Esophagus squamous epithelium (tissue), 5 donors: ENCODE measurements around the gene TEF. TPM values are rescaled to one million over a fixed set of nuclear protein-coding genes. Genes with fewer than 3 reads are reported as not detected.

Source experiments
- DNase-seq: peaks from one replicate; lab custom pipeline; 2025; lab: John Stamatoyannopoulos, UW
- H3K27ac ChIP-seq, 4 donors: fragments of 200-600 bp; sonication (generic); one replicate each; pipeline ENCODE4 v1.5.1; 2016 to 2019; ENCODE audit warnings: mild to moderate bottlenecking in 1 of 4
- H3K27me3 ChIP-seq, 4 donors: fragments of 200-600 bp; sonication (generic); 1 replicate in 3 of 4; 2 replicates in 1 of 4; pipeline versions ENCODE4 v1.5.1 to v1.6.0; 2017 to 2021; ENCODE audit warnings: antibody characterized with exemption in 1 of 4
- H3K36me3 ChIP-seq, 3 donors: fragments of 200-600 bp; sonication (generic); one replicate each; pipeline ENCODE4 v1.5.1; 2016 to 2019
- H3K4me1 ChIP-seq, 3 donors: fragments of 200-600 bp; sonication (generic); one replicate each; pipeline ENCODE4 v1.5.1; 2017 to 2019
- H3K4me3 ChIP-seq, 4 donors: fragments of 200-600 bp; sonication (generic); 1 replicate in 3 of 4; 2 replicates in 1 of 4; pipeline ENCODE4 v1.5.1; 2016 to 2019; ENCODE audit warnings: mild to moderate bottlenecking in 2 of 4, moderate library complexity in 1 of 4
- H3K9me3 ChIP-seq, 3 donors: fragments of 200-600 bp; sonication (generic); one replicate each; pipeline ENCODE4 v1.5.1; 2016 to 2019
- POLR2A ChIP-seq, 4 donors: fragments of 450-650 bp; IDR thresholded peaks; one replicate each; pipeline ENCODE4 v1.6.1; 2017; ENCODE audit warnings: antibody characterized with exemption in 4 of 4, mild to moderate bottlenecking in 4 of 4, moderate library complexity in 3 of 4
- WGBS, 2 donors: methylation state at CpG; one replicate each; pipeline ENCODE4 v1.1.5; 2018; 5-methylcytosine and 5-hydroxymethylcytosine counted together
- intact Hi-C: fragments of 100-400 bp; cut with DNase I; formaldehyde crosslinking; loops from one replicate; pipeline ENCODE4 v1.15.0; 2022
- total RNA-seq, 4 donors: library from RNA; depleted of rRNA; stranded (reverse); fragments of >200 nt; gene quantifications; one replicate each; pipeline ENCODE4 v1.1.0, GENCODE V29; 2016
- TF ChIP-seq, protein P1 (sequence below), 6 experiments: fragments of 450-650 bp in 4 of 6; fragments of 200-600 bp in 2 of 6; sonication (generic) in 2 of 6; IDR thresholded peaks; one replicate each; pipeline ENCODE4 v1.5.1; 2016 to 2019; ENCODE audit warnings: antibody characterized with exemption in 6 of 6, mild to moderate bottlenecking in 4 of 6, moderate library complexity in 4 of 6
- donor health status: DM: yes; HTN: yes; CAD: no.

Gene TEF
- total RNA-seq, 4 donors from 2014 or later = 3.0 to 17.4 (median 9.7) TPM

DNA sequence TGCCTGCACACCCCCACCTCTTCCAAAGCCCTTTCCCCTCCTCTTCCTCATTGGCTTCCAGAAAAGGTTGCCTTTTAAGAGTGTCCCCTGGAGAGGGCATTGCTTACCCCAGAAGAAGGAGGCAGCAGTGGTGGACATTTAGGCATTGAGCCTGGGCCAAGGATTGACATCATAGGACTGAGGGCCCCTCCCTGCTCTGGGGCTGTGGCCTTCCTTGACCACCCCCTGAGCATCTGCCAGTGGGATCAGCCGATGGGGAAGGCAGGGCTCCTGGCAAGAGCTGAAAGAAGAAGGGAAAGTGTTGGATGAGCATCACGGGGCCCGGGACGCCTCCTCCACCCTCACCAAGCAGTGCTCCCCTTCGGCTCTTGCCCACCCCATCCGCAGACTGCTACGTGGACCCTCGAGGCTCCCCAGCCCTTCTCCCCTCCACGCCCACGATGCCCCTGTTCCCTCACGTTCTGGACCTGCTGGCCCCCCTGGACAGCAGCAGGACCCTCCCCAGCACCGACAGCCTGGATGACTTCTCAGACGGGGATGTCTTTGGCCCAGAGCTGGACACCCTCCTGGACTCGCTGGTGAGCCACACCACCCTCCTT is 43.0 kb upstream of the TEF start:
- Histone ChIP-seq H3K4me1 (no peaks in the 10 kb centered on the region), H3K36me3 (peaks cover 21 to 97% (median 30%) of the 10 kb centered on the region in 3 donors), H3K27me3 (no peaks in the 10 kb centered on the region), H3K27ac (peak overlapping the region in 1 of 4 donors; percentile 16), H3K9me3 (no peaks in the 10 kb centered on the region), H3K4me3 (no peak overlapping the region)
- no peak for TF ChIP-seq POLR2A (IDR thresholded peaks at IDR 0.05)
- TF ChIP-seq, protein P1, sequence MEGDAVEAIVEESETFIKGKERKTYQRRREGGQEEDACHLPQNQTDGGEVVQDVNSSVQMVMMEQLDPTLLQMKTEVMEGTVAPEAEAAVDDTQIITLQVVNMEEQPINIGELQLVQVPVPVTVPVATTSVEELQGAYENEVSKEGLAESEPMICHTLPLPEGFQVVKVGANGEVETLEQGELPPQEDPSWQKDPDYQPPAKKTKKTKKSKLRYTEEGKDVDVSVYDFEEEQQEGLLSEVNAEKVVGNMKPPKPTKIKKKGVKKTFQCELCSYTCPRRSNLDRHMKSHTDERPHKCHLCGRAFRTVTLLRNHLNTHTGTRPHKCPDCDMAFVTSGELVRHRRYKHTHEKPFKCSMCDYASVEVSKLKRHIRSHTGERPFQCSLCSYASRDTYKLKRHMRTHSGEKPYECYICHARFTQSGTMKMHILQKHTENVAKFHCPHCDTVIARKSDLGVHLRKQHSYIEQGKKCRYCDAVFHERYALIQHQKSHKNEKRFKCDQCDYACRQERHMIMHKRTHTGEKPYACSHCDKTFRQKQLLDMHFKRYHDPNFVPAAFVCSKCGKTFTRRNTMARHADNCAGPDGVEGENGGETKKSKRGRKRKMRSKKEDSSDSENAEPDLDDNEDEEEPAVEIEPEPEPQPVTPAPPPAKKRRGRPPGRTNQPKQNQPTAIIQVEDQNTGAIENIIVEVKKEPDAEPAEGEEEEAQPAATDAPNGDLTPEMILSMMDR (IDR thresholded peaks at IDR 0.05) = no peak
- WGBS, 2 donors = 87 to 92% methylated on average over 4 to 8 of the region's 14 CpGs
- intact Hi-C loops = no loop called here
- DNase-seq = no peak

GRCh38 chr22:41339823-41340222 is 41.9 kb upstream of the TEF start:
- 88 to 100% methylated on average over 4 to 5 of the region's 18 CpGs for WGBS, 2 donors
- H3K4me1 ChIP-seq = no peaks in the 10 kb centered on the region
- no peak for TF ChIP-seq POLR2A (IDR thresholded peaks at IDR 0.05)
- TF ChIP-seq, protein P1 (IDR thresholded peaks at IDR 0.05) = no peak
- H3K27me3 ChIP-seq = no peaks in the 10 kb centered on the region
- H3K4me3 ChIP-seq = no peak overlapping the region
- no peaks in the 10 kb centered on the region for H3K9me3 ChIP-seq
- intact Hi-C loops = no loop called here
- no peak overlapping the region for H3K27ac ChIP-seq
- peaks cover 29 to 97% (median 30%) of the 10 kb centered on the region in 3 donors for H3K36me3 ChIP-seq
- no peak for DNase-seq

DNA sequence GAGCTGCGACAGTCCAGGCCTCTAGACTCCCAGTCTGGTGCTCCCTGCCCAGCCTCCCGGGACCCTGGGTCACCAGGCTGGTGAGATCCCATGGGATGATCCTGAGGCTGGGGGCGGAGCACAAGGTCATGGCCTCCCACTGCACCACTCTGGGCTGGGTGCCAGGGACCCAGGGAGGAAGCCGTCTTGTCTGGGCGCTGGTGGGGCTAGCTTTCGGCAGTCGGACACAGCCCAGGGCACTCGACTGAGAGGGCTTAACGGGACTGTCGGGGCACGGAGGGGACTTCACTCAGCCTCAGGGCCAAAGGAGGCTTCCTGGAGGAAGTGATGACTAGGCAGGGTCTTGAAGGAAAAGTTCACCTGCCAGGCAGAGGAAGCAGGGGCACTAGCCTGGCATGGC is 41.4 kb upstream of the TEF start:
- no peak for DNase-seq
- H3K9me3 ChIP-seq = no peaks in the 10 kb centered on the region
- H3K4me1 ChIP-seq = no peaks in the 10 kb centered on the region
- intact Hi-C loops = no loop called here
- H3K27ac ChIP-seq = no peak overlapping the region
- H3K27me3 ChIP-seq = no peaks in the 10 kb centered on the region
- no peak overlapping the region for H3K4me3 ChIP-seq
- TF ChIP-seq, protein P1 (IDR thresholded peaks at IDR 0.05) = no peak
- no peak for TF ChIP-seq POLR2A (IDR thresholded peaks at IDR 0.05)
- WGBS, 2 donors = 100% methylated on average over 1 of the region's 11 CpGs; no CpG with 5 or more reads in 1 of the 2 donors
- peaks cover 25 to 97% (median 28%) of the 10 kb centered on the region in 3 donors for H3K36me3 ChIP-seq

DNA sequence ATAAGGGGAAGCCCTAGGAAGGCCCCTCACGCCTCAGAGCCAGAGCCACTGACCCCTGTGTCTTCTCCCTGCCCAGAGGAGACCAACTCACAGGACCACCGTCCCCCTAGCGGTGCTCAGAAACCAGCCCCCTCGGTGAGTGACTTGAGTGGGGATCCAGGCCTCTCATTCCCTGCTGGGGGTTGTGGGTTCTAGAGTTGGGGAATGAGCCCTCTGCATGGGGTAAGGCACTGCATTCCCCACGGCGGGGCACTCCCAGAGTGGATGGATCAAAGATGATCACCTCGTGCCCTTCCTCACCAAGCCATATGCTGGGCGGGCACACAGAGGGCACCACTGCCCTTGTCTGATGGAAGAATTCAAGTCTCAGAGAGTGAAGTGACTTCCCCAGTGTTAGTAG is 40.7 kb upstream of the TEF start:
- no peak overlapping the region for H3K4me3 ChIP-seq
- H3K27me3 ChIP-seq = no peaks in the 10 kb centered on the region
- no peaks in the 10 kb centered on the region for H3K9me3 ChIP-seq
- no peaks in the 10 kb centered on the region for H3K4me1 ChIP-seq
- peaks cover 25 to 97% (median 33%) of the 10 kb centered on the region in 3 donors for H3K36me3 ChIP-seq
- DNase-seq = no peak
- H3K27ac ChIP-seq = no peak overlapping the region
- no peak for TF ChIP-seq POLR2A (IDR thresholded peaks at IDR 0.05)
- TF ChIP-seq, protein P1 (IDR thresholded peaks at IDR 0.05) = no peak
- intact Hi-C loops = no loop called here
- 90 to 93% methylated on average over 3 to 7 of the region's 8 CpGs for WGBS, 2 donors

- no peak for DNase-seq
- H3K4me3 ChIP-seq = no peak overlapping the region
Measured at GRCh38 chr22:41341990-41342389, 39.8 kb upstream of the TEF start.

More at GRCh38 chr22:41341990-41342389, 39.8 kb upstream of the TEF start:
- peaks cover 0 to 1% (median 0%) of the 10 kb centered on the region in 3 donors for H3K4me1 ChIP-seq
- H3K9me3 ChIP-seq = no peaks in the 10 kb centered on the region
- H3K27me3 ChIP-seq = no peaks in the 10 kb centered on the region
- intact Hi-C loops = no loop called here
- TF ChIP-seq, protein P1 (IDR thresholded peaks at IDR 0.05) = no peak
- peaks cover 31 to 97% (median 39%) of the 10 kb centered on the region in 3 donors for H3K36me3 ChIP-seq
- no peak overlapping the region for H3K27ac ChIP-seq
- WGBS, 2 donors = 74 to 92% methylated on average over 3 of the region's 3 CpGs
